NCI-H128 (cell line): ENCODE results near the gene USP15.
A peak's percentile ranks its signal among the peaks of the same experiment; 100 is the strongest.

Source experiments
- DNase-seq: peaks from one replicate; lab custom pipeline; 2025; ENCODE audit not compliant: unreplicated experiment; lab: John Stamatoyannopoulos, UW

Gene USP15

GRCh38 chr12:62256408-62257096 lies 3.7 kb upstream of the USP15 start:
- no peak for DNase-seq

- no peak for DNase-seq
These were observed 2.0 kb upstream of the USP15 start for GRCh38 chr12:62258231-62258630.

- peak; percentile 31 for DNase-seq
These were observed 1.1 kb upstream of the USP15 start for GRCh38 chr12:62258941-62259630.

- no peak for DNase-seq
These were observed 592 bp upstream of the USP15 start for GRCh38 chr12:62259631-62259992.

GRCh38 chr12:62260733-62261683 lies 804 bp downstream of the USP15 start:
- DNase-seq, result no peak

GRCh38 chr12:62261876-62262517 lies 1.8 kb downstream of the USP15 start:
- DNase-seq, result no peak

GRCh38 chr12:62263232-62263631 lies 3.0 kb downstream of the USP15 start:
- DNase-seq, result no peak

- DNase-seq, result no peak
These were observed 3.8 kb downstream of the USP15 start for GRCh38 chr12:62263966-62264365.

- no peak for DNase-seq
These were observed 4.5 kb downstream of the USP15 start for GRCh38 chr12:62264706-62265105.

GRCh38 chr12:62265511-62265910 lies 5.3 kb downstream of the USP15 start:
- DNase-seq, result no peak

- DNase-seq, result no peak
These were observed 6.8 kb downstream of the USP15 start for GRCh38 chr12:62267026-62267425.

GRCh38 chr12:62267480-62267879 lies 7.3 kb downstream of the USP15 start:
- DNase-seq, result no peak

GRCh38 chr12:62268956-62269355 lies 8.8 kb downstream of the USP15 start:
- no peak for DNase-seq

- DNase-seq, result no peak
These were observed 9.4 kb downstream of the USP15 start for GRCh38 chr12:62269464-62270228.

GRCh38 chr12:62270384-62270783 lies 10.2 kb downstream of the USP15 start:
- DNase-seq, result no peak

- DNase-seq, result no peak
These were observed 10.7 kb downstream of the USP15 start for GRCh38 chr12:62270872-62271271.

GRCh38 chr12:62272936-62273552 lies 12.8 kb downstream of the USP15 start:
- DNase-seq, result no peak

- no peak for DNase-seq
These were observed 13.6 kb downstream of the USP15 start for GRCh38 chr12:62273724-62274380.

- no peak for DNase-seq
These were observed 17.8 kb downstream of the USP15 start for GRCh38 chr12:62278022-62278421.

GRCh38 chr12:62279058-62279457 lies 18.9 kb downstream of the USP15 start:
- DNase-seq, result no peak
